ENCODE data around the gene XIST. TPM values are rescaled to one million over a fixed set of nuclear protein-coding genes. Genes with fewer than 3 reads are reported as not detected.

Gene XIST
- total RNA-seq: under 0.01 and 0.17 TPM in 2 replicates

DNA sequence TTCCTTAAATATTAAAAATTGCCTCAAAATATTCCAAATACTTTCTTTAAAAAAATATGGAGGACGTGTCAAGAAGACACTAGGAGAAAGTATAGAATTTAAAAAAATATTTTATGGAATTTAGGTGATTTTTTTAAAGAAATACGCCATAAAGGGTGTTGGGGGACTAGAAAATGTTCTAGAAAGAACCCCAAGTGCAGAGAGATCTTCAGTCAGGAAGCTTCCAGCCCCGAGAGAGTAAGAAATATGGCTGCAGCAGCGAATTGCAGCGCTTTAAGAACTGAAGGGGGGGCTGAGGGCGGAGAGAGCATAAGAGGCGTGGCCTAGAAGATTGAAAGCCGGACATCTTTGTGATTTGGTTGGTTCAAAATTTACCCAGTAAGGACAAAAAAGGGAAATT, at the start of gene XIST:
Gene XIST, minus strand, starts transcription at position 248 of the 400 bp plus-strand sequence.

